K562 (cell line): ENCODE results near the gene HYAL1. TPM values are rescaled to one million over a fixed set of nuclear protein-coding genes. Genes with fewer than 3 reads are reported as not detected.

Experiments
- ARID1B ChIP-seq: fragments of 450-650 bp; IDR thresholded peaks from 2 replicates; pipeline ENCODE4 v1.6.1; 2016; ENCODE audit warnings: antibody characterized with exemption, mild to moderate bottlenecking, inconsistent platforms
- ATF1 ChIP-seq, 2 experiments: fragments of 450-650 bp in 1 of 2; IDR thresholded peaks; 2 replicates each; pipeline ENCODE4 v1.6.1; 2016; ENCODE audit warnings: missing compliant biosample characterization in 1 of 2, missing genetic modification characterization in 1 of 2
- C11orf30 ChIP-seq: fragments of 450-650 bp; IDR thresholded peaks from 2 replicates; pipeline ENCODE4 v1.6.1; 2016; ENCODE audit warnings: low read depth, mild to moderate bottlenecking
- ESRRB ChIP-seq: fragments of 250-450 bp; sonication (Bioruptor Pico); IDR thresholded peaks from 2 replicates; pipeline ENCODE4 v1.5.0; 2020; ENCODE audit warnings: mild to moderate bottlenecking, moderate library complexity, borderline replicate concordance
- RAD51 ChIP-seq: fragments of 450-650 bp; IDR thresholded peaks from 2 replicates; pipeline ENCODE4 v1.7.1; 2016; ENCODE audit warnings: low read depth, mild to moderate bottlenecking, borderline replicate concordance
- RERE ChIP-seq: sonication (generic); formaldehyde crosslinking; IDR thresholded peaks from 2 replicates; pipeline ENCODE4 v1.8.0; 2023; ENCODE audit warnings: missing genetic modification reagents, mild to moderate bottlenecking, borderline replicate concordance
- RFX1 ChIP-seq: fragments of 450-650 bp; IDR thresholded peaks from 2 replicates; pipeline ENCODE4 v1.6.1; 2016; ENCODE audit warnings: mild to moderate bottlenecking, moderate library complexity
- SUPT5H ChIP-seq: fragments of 450-650 bp; IDR thresholded peaks from 2 replicates; pipeline ENCODE4 v1.6.1; 2016
- ZBTB12 ChIP-seq: fragments of 250-450 bp; sonication (Bioruptor Pico); IDR thresholded peaks from 2 replicates; pipeline ENCODE4 v1.4.0; 2020
- ZNF134 ChIP-seq: fragments of 250-450 bp; sonication (Bioruptor Pico); conservative IDR thresholded peaks from 2 replicates; pipeline ENCODE4 v1.4.0; 2020
- ZNF146 ChIP-seq: IDR thresholded peaks from one replicate; pipeline ENCODE4 v1.6.1; 2018; ENCODE audit warnings: missing compliant biosample characterization; ENCODE audit not compliant: unreplicated experiment
- ZNF436 ChIP-seq: fragments of 250-450, 450-650 bp; sonication (Bioruptor Pico); formaldehyde crosslinking; IDR thresholded peaks from 2 replicates; pipeline ENCODE4 v1.7.0; 2020; ENCODE audit warnings: mild to moderate bottlenecking
- ZNF75A ChIP-seq: fragments of 450-650 bp; formaldehyde crosslinking; IDR thresholded peaks from 2 replicates; pipeline ENCODE4 v1.4.0; 2020; ENCODE audit warnings: mild to moderate bottlenecking
- ZNF780A ChIP-seq: fragments of 250-450 bp; sonication (Bioruptor Pico); IDR thresholded peaks from 2 replicates; pipeline ENCODE4 v1.5.0; 2021; ENCODE audit warnings: mild to moderate bottlenecking
- polyA plus RNA-seq, 8 experiments: library from polyadenylated mRNA; depleted of rRNA in 4 of 8; stranded (reverse) in 5 of 8; unstranded in 3 of 8; fragments of >200 nt; fragmentation: Nextera tagmentation in 2 of 8; fragmentation: Illumina TruSeq in 1 of 8; extraction: Ambion mirVana in 2 of 8; extraction: Trizol in 1 of 8; gene quantifications; 2 replicates each; pipeline versions ENCODE4 v1.2.1 to v1.2.3, GENCODE V29; 2011 to 2014; ENCODE audit warnings: inconsistent platforms in 1 of 8, missing spikeins in 1 of 8
- total RNA-seq, 7 experiments: library from RNA; depleted of rRNA in 6 of 7; stranded (reverse); fragments of >200 nt in 6 of 7; fragmentation: Illumina TruSeq in 2 of 7; extraction: Trizol in 2 of 7; gene quantifications; 2 replicates each; pipeline versions ENCODE4 v1.2.1 to v1.2.3, GENCODE V29; 2011 to 2021; ENCODE audit warnings: low replicate concordance in 1 of 7
- TF ChIP-seq, protein P1 (sequence below): fragments of 250-450 bp; sonication (Bioruptor Pico); IDR thresholded peaks from 2 replicates; pipeline ENCODE4 v1.5.0; 2021; ENCODE audit warnings: mild to moderate bottlenecking, borderline replicate concordance
- TF ChIP-seq, protein P2 (sequence below): fragments of 250-450 bp; sonication (Bioruptor Pico); IDR thresholded peaks from 2 replicates; pipeline ENCODE4 v1.5.0; 2020; ENCODE audit warnings: mild to moderate bottlenecking, borderline replicate concordance

The HYAL1 gene
- total and polyA plus RNA-seq, 9 of the 15 experiments (the other 6 are each of a cell fraction or from before 2014, with no cell fraction given) = 1.4 to 8.5 (median 4.7) TPM

- no peak for TF ChIP-seq ZNF780A
- TF ChIP-seq ZBTB12 (CRISPR knock-in tag) = no peak
- TF ChIP-seq SUPT5H = no peak
- TF ChIP-seq ARID1B = no peak
- TF ChIP-seq ZNF75A = no peak
- no peak for TF ChIP-seq ZNF134 (CRISPR knock-in tag)
- TF ChIP-seq, protein P1, sequence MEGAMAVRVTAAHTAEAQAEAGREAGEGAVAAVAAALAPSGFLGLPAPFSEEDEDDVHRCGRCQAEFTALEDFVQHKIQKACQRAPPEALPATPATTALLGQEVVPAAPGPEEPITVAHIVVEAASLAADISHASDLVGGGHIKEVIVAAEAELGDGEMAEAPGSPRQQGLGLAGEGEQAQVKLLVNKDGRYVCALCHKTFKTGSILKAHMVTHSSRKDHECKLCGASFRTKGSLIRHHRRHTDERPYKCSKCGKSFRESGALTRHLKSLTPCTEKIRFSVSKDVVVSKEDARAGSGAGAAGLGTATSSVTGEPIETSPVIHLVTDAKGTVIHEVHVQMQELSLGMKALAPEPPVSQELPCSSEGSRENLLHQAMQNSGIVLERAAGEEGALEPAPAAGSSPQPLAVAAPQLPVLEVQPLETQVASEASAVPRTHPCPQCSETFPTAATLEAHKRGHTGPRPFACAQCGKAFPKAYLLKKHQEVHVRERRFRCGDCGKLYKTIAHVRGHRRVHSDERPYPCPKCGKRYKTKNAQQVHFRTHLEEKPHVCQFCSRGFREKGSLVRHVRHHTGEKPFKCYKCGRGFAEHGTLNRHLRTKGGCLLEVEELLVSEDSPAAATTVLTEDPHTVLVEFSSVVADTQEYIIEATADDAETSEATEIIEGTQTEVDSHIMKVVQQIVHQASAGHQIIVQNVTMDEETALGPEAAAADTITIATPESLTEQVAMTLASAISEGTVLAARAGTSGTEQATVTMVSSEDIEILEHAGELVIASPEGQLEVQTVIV (CRISPR knock-in tag) = no peak
- TF ChIP-seq ESRRB (CRISPR knock-in tag) = no peak
- TF ChIP-seq RFX1 = no peak
- no peak for TF ChIP-seq ATF1 (CRISPR knock-in tag; IDR thresholded peaks at IDR 0.05)
- peak; percentile 76 for TF ChIP-seq ATF1 (tag; IDR thresholded peaks at IDR 0.05)
- TF ChIP-seq, protein P2, sequence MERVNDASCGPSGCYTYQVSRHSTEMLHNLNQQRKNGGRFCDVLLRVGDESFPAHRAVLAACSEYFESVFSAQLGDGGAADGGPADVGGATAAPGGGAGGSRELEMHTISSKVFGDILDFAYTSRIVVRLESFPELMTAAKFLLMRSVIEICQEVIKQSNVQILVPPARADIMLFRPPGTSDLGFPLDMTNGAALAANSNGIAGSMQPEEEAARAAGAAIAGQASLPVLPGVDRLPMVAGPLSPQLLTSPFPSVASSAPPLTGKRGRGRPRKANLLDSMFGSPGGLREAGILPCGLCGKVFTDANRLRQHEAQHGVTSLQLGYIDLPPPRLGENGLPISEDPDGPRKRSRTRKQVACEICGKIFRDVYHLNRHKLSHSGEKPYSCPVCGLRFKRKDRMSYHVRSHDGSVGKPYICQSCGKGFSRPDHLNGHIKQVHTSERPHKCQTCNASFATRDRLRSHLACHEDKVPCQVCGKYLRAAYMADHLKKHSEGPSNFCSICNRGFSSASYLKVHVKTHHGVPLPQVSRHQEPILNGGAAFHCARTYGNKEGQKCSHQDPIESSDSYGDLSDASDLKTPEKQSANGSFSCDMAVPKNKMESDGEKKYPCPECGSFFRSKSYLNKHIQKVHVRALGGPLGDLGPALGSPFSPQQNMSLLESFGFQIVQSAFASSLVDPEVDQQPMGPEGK (CRISPR knock-in tag) = no peak
- peak; percentile 31; the same call in 1 of the 2 replicates for TF ChIP-seq RAD51
- TF ChIP-seq ZNF436 (CRISPR knock-in tag) = no peak
- no peak for TF ChIP-seq C11orf30
- TF ChIP-seq RERE (CRISPR knock-in tag) = no peak
- no peak for TF ChIP-seq ZNF146 (CRISPR knock-in tag)
These were observed 3.8 kb downstream of the HYAL1 start (continued) for GRCh38 chr3:50299638-50299928.
